ENCODE results near the gene RPS29. TPM values are rescaled to one million over a fixed set of nuclear protein-coding genes. Genes with fewer than 3 reads are reported as not detected.

The RPS29 gene
- total RNA-seq, 2 experiments from 2014 or later, result 3,356 to 3,996 TPM

- DNase-seq (no peak), ATAC-seq (ENCODE audit: poor library complexity) (no peak)
- peaks cover 85% of the 10 kb centered on the region for H3K36me3 Mint-ChIP-seq (ENCODE audit: low read depth)
- ChIA-PET CTCF (interaction anchor here (0.6 kb wide), 1 partner anchor 280 kb away, joined by 3 read pairs; no protein-coding TSS in a partner anchor), POLR2A (interaction anchor here (0.6 kb wide), 1 partner anchor 558 kb away, joined by 3 read pairs; no protein-coding TSS in a partner anchor)
- H3K27ac ChIP-seq (ENCODE audit: low read depth in 1 of 2, low read length in 2 of 2), result no peak overlapping the region
- no peak overlapping the region for H3K4me3 ChIP-seq (ENCODE audit: low read length)
- H3K36me3 ChIP-seq (ENCODE audit: insufficient read depth, low read length), result peaks cover 51% of the 10 kb centered on the region
- peaks cover 6% of the 10 kb centered on the region for H3K27me3 Mint-ChIP-seq
- H3K27ac Mint-ChIP-seq, result peak overlapping the region; percentile 99
- intact Hi-C loops (cut with DNase I, micrococcal nuclease), result loop anchor here in 1 of 2 experiments (10.0 kb wide), 1 partner anchor 733 kb away; the partner anchor contains the start of genes DMAC2L and L2HGDH
- TF ChIP-seq CTCF (IDR thresholded peaks at IDR 0.05), result no peak
- peaks cover 72% of the 10 kb centered on the region for H3K4me1 Mint-ChIP-seq (ENCODE audit: low read depth)
- peaks cover 38% of the 10 kb centered on the region for H3K4me1 ChIP-seq (ENCODE audit: insufficient read depth, low read length)
- H3K27me3 ChIP-seq (ENCODE audit: control insufficient read depth in 1 of 2, insufficient read depth in 2 of 2, low read length in 2 of 2), result no peaks in the 10 kb centered on the region
- peak overlapping the region; percentile 27 for H3K4me3 Mint-ChIP-seq
- H3K9me3 ChIP-seq (ENCODE audit: control insufficient read depth in 1 of 2, insufficient read depth in 1 of 2, low read length in 2 of 2), result no peaks in the 10 kb centered on the region
- no peaks in the 10 kb centered on the region for H3K9me3 Mint-ChIP-seq
These were observed 4.7 kb downstream of the RPS29 start for GRCh38 chr14:49581209-49582112.

- Histone ChIP-seq H3K36me3 (ENCODE audit: insufficient read depth, low read length) (peaks cover 53% of the 10 kb centered on the region), H3K4me3 (ENCODE audit: low read length) (no peak overlapping the region), H3K27me3 (ENCODE audit: control insufficient read depth in 1 of 2, insufficient read depth in 2 of 2, low read length in 2 of 2) (no peaks in the 10 kb centered on the region), H3K9me3 (ENCODE audit: control insufficient read depth in 1 of 2, insufficient read depth in 1 of 2, low read length in 2 of 2) (no peaks in the 10 kb centered on the region), H3K4me1 (ENCODE audit: insufficient read depth, low read length) (peaks cover 32% of the 10 kb centered on the region), H3K27ac (ENCODE audit: low read depth in 1 of 2, low read length in 2 of 2) (no peak overlapping the region)
- Mint-ChIP-seq H3K27ac (peak overlapping the region; percentile 21), H3K4me3 (no peak overlapping the region), H3K27me3 (no peaks in the 10 kb centered on the region), H3K9me3 (no peaks in the 10 kb centered on the region), H3K36me3 (ENCODE audit: low read depth) (peaks cover 82% of the 10 kb centered on the region), H3K4me1 (ENCODE audit: low read depth) (peaks cover 62% of the 10 kb centered on the region)
- intact Hi-C loops (cut with DNase I, micrococcal nuclease), result loop anchor here in 1 of 2 experiments (10.0 kb wide), 1 partner anchor 735 kb away; the partner anchor contains the start of genes DMAC2L and L2HGDH
- DNase-seq (no peak), ATAC-seq (ENCODE audit: poor library complexity) (no peak)
- ChIA-PET CTCF (no interaction called here), POLR2A (interaction anchor here (1.2 kb wide), 1 partner anchor 44 kb away, joined by 3 read pairs; no protein-coding TSS in a partner anchor)
- no peak for TF ChIP-seq CTCF (IDR thresholded peaks at IDR 0.05)
These were observed 6.3 kb downstream of the RPS29 start for GRCh38 chr14:49579841-49580240.

GRCh38 chr14:49578141-49578540 lies 8.0 kb downstream of the RPS29 start:
- Mint-ChIP-seq H3K27me3 (no peaks in the 10 kb centered on the region), H3K9me3 (no peaks in the 10 kb centered on the region), H3K27ac (peak overlapping the region; percentile 6), H3K4me1 (ENCODE audit: low read depth) (peaks cover 48% of the 10 kb centered on the region), H3K4me3 (no peak overlapping the region), H3K36me3 (ENCODE audit: low read depth) (peaks cover 82% of the 10 kb centered on the region)
- Histone ChIP-seq H3K27ac (ENCODE audit: low read depth in 1 of 2, low read length in 2 of 2) (no peak overlapping the region), H3K9me3 (ENCODE audit: control insufficient read depth in 1 of 2, insufficient read depth in 1 of 2, low read length in 2 of 2) (no peaks in the 10 kb centered on the region), H3K36me3 (ENCODE audit: insufficient read depth, low read length) (peaks cover 46% of the 10 kb centered on the region), H3K27me3 (ENCODE audit: control insufficient read depth in 1 of 2, insufficient read depth in 2 of 2, low read length in 2 of 2) (no peaks in the 10 kb centered on the region), H3K4me1 (ENCODE audit: insufficient read depth, low read length) (peaks cover 18% of the 10 kb centered on the region), H3K4me3 (ENCODE audit: low read length) (no peak overlapping the region)
- POLR2A ChIA-PET, result interaction anchor here (1.9 kb wide), 1 partner anchor 8 kb away, joined by 6 read pairs; the partner anchor contains the start of gene RPS29
- ATAC-seq (ENCODE audit: poor library complexity), result no peak
- DNase-seq, result no peak
- CTCF ChIA-PET, result interaction anchor here (1.0 kb wide), 1 partner anchor 56 kb away, joined by 3 read pairs; the partner anchor contains the start of gene DNAAF2
- TF ChIP-seq CTCF (IDR thresholded peaks at IDR 0.05), result no peak
- intact Hi-C loops (cut with DNase I, micrococcal nuclease), result no loop called here

Measured in CD4-positive, alpha-beta T cell (primary cell).